Measurements from ENCODE around the gene ADAT2. TPM values are rescaled to one million over a fixed set of nuclear protein-coding genes. Genes with fewer than 3 reads are reported as not detected.

Gene ADAT2
- total and polyA plus RNA-seq, 2 of the 8 experiments (the other 6 are each of a cell fraction or from before 2014, with no cell fraction given) = 4.3 to 11.8 TPM

- H3K79me2 ChIP-seq (ENCODE audit: control insufficient read depth in 1 of 2, insufficient read depth in 2 of 2, low read length in 2 of 2) = no peaks in the 10 kb centered on the region
- TF ChIP-seq POU5F1 (IDR thresholded peaks at IDR 0.05; ENCODE audit: low read depth, low read length) (no peak), RAD21 (IDR thresholded peaks at IDR 0.05 in 1 of 2, conservative IDR thresholded peaks at IDR 0.05 in 1 of 2; ENCODE audit: low read depth in 2 of 2, low read length in 2 of 2) (no peak), BRCA1 (IDR thresholded peaks at IDR 0.05; ENCODE audit: low read depth, low read length) (no peak), ZNF274 (IDR thresholded peaks at IDR 0.05; ENCODE audit: borderline replicate concordance, extremely low read depth, low read length) (no peak), GABPA (IDR thresholded peaks at IDR 0.05; ENCODE audit: borderline replicate concordance, insufficient read depth, low read length) (no peak), RFX5 (IDR thresholded peaks at IDR 0.05; ENCODE audit: borderline replicate concordance, low read depth, low read length) (no peak)
- no peak overlapping the region for H3K9ac ChIP-seq (replicated peaks in 1 of 4; ENCODE audit: extremely low read depth in 1 of 4, low read depth in 3 of 4, low read length in 3 of 4)
- H2AK5ac ChIP-seq (ENCODE audit: low read depth, low read length) = no peak overlapping the region
- no peak overlapping the region for H3K27ac ChIP-seq (ENCODE audit: low read depth, low read length)
- H4K91ac ChIP-seq (replicated peaks; ENCODE audit: insufficient read length, low read length) = no peak overlapping the region
- H3K79me1 ChIP-seq (ENCODE audit: low read depth, low read length) = no peaks in the 10 kb centered on the region
- no peak for FAIRE-seq
- no peak overlapping the region for H2BK12ac ChIP-seq (ENCODE audit: low read depth, low read length)
- H4K5ac ChIP-seq (ENCODE audit: insufficient read length, low read depth, low read length) = no peak overlapping the region
- H2BK120ac ChIP-seq (replicated peaks; ENCODE audit: low read depth, low read length) = no peak overlapping the region
- 84% methylated on average over 1 of the region's 1 CpG; no CpG with 5 or more reads in 1 of the 2 experiments for WGBS, 2 experiments (ENCODE audit: extremely low coverage in 1 of 2, insufficient coverage in 1 of 2, insufficient read length in 1 of 2, insufficient replicate concordance in 2 of 2, low coverage in 1 of 2, low lambda C conversion rate in 2 of 2, missing lambda C conversion rate in 1 of 2)
- H2BK5ac ChIP-seq (ENCODE audit: low read depth, low read length) = no peak overlapping the region
- no peak overlapping the region for H2BK20ac ChIP-seq (ENCODE audit: low read length)
- H3K4me2 ChIP-seq (ENCODE audit: insufficient read depth in 1 of 2, low read depth in 2 of 2, low read length in 2 of 2) = no peak overlapping the region
- no peak overlapping the region for H3K4ac ChIP-seq (replicated peaks; ENCODE audit: insufficient read length, low read depth, low read length)
- no peak overlapping the region for H4K8ac ChIP-seq (ENCODE audit: extremely low read depth, insufficient read depth, low read length)
- H3K27me3 ChIP-seq (replicated peaks in 1 of 4; ENCODE audit: control insufficient read depth in 3 of 4, extremely low read depth in 1 of 4, insufficient read depth in 3 of 4, low read length in 3 of 4) = no peaks in the 10 kb centered on the region
- ChIA-PET CTCF (ENCODE audit: partially characterized antibody) (interaction anchor here (1.2 to 5.0 kb wide), 8 partner anchors 8 to 63 kb away, joined by 3 to 26 read pairs (median 4); no protein-coding TSS in a partner anchor), POLR2A (ENCODE audit: partially characterized antibody) (interaction anchor here (0.8 to 0.9 kb wide), 2 partner anchors 18 to 102 kb away, joined by 3 to 4 read pairs; no protein-coding TSS in a partner anchor)
- H3K23me2 ChIP-seq (ENCODE audit: low read depth, low read length) = no peaks in the 10 kb centered on the region
- no peaks in the 10 kb centered on the region for H4K20me1 ChIP-seq (replicated peaks in 1 of 2; ENCODE audit: control insufficient read depth in 1 of 2, insufficient read depth in 2 of 2, low read length in 2 of 2)
- no peak overlapping the region for H3K18ac ChIP-seq (ENCODE audit: extremely low read depth, low read length)
- H3K36me3 ChIP-seq (ENCODE audit: control insufficient read depth in 2 of 4, insufficient read depth in 4 of 4, low read length in 3 of 4) = no peaks in the 10 kb centered on the region
- no peak overlapping the region for H2AFZ ChIP-seq (ENCODE audit: low read length)
- no peak for DNase-seq (ENCODE audit: low read depth in 1 of 2, low spot score in 2 of 2)
- no peaks in the 10 kb centered on the region for H3K9me3 ChIP-seq (ENCODE audit: insufficient read depth in 2 of 2, low read depth in 1 of 2, low read length in 1 of 2)
- H2BK15ac ChIP-seq (ENCODE audit: low read length) = no peak overlapping the region
- H3K23ac ChIP-seq (ENCODE audit: insufficient read length) = no peak overlapping the region
- H3K4me3 ChIP-seq (ENCODE audit: extremely low read depth in 1 of 4, insufficient read depth in 2 of 4, low read depth in 3 of 4, low read length in 4 of 4) = no peak overlapping the region
- H3K4me1 ChIP-seq (replicated peaks in 1 of 4; ENCODE audit: control insufficient read depth in 3 of 4, insufficient read depth in 4 of 4, low read length in 3 of 4) = peaks cover 0 to 17% (median 3%) of the 10 kb centered on the region in 4 experiments; a peak in 4 of 7 replicates
- no peak overlapping the region for H3K14ac ChIP-seq (ENCODE audit: insufficient read length)
- H3K56ac ChIP-seq (replicated peaks; ENCODE audit: insufficient read length, low read depth, low read length) = no peak overlapping the region
These were observed 49.4 kb downstream of the ADAT2 start for GRCh38 chr6:143401068-143401446.
